Keratinocyte (primary cell): ENCODE measurements around the gene KRT4. TPM values are rescaled to one million over a fixed set of nuclear protein-coding genes. Genes with fewer than 3 reads are reported as not detected.

Experiments used
- DNase-seq: peaks from one replicate; pipeline ENCODE4 v3.0.0-alpha.2; 2011; ENCODE audit warnings: low read depth, missing footprints, low spot score
- FAIRE-seq: peaks from 2 replicates; lab custom pipeline; 2011; peaks lifted over from hg19 to GRCh38; lab: Jason Lieb, UNC
- H2AFZ ChIP-seq: 2 replicates; pipeline ENCODE4 v1.6.0; 2012; ENCODE audit warnings: low read length, control low read depth, inconsistent platforms; ENCODE audit not compliant: control insufficient read depth
- H3K27ac ChIP-seq: 2 replicates; pipeline ENCODE4 v1.5.1; 2011; ENCODE audit warnings: low read length; ENCODE audit not compliant: control insufficient read depth, insufficient read depth
- H3K27me3 ChIP-seq: 3 replicates; pipeline ENCODE4 v1.6.0; 2011; ENCODE audit warnings: low read length; ENCODE audit not compliant: control insufficient read depth, insufficient read depth; ENCODE audit errors: extremely low read depth
- H3K36me3 ChIP-seq, 2 experiments: 2 replicates in 1 of 2; 3 replicates in 1 of 2; pipeline ENCODE4 v1.5.1; 2011; ENCODE audit warnings: low read length in 2 of 2, mild to moderate bottlenecking in 1 of 2; ENCODE audit not compliant: control insufficient read depth in 2 of 2, insufficient read depth in 2 of 2; ENCODE audit errors: extremely low read depth in 1 of 2
- H3K4me1 ChIP-seq: 3 replicates; pipeline ENCODE4 v1.5.1; 2011; ENCODE audit warnings: low read length; ENCODE audit not compliant: control insufficient read depth, insufficient read depth; ENCODE audit errors: extremely low read depth
- H3K4me2 ChIP-seq: 3 replicates; pipeline ENCODE4 v1.6.0; 2011; ENCODE audit warnings: low read depth, low read length; ENCODE audit not compliant: control insufficient read depth, insufficient read depth; ENCODE audit errors: extremely low read depth
- H3K4me3 ChIP-seq, 3 experiments: fragments of 200-600 bp in 1 of 3; sonication (generic) in 1 of 3; 2 replicates in 2 of 3; 3 replicates in 1 of 3; pipeline ENCODE4 v1.5.1; 2011 to 2016; ENCODE audit warnings: low read length in 3 of 3, mild to moderate bottlenecking in 3 of 3, control low read depth in 2 of 3, inconsistent platforms in 1 of 3, low read depth in 1 of 3, mixed read lengths in 1 of 3, mixed run types in 1 of 3, moderate library complexity in 1 of 3; ENCODE audit not compliant: control insufficient read depth in 2 of 3, insufficient read depth in 2 of 3; ENCODE audit errors: extremely low read depth in 1 of 3
- H3K79me2 ChIP-seq: 2 replicates; pipeline ENCODE4 v1.6.0; 2012; ENCODE audit warnings: low read length; ENCODE audit not compliant: control insufficient read depth, insufficient read depth
- H3K9ac ChIP-seq: 3 replicates; pipeline ENCODE4 v1.6.0; 2011; ENCODE audit warnings: low read length; ENCODE audit not compliant: control insufficient read depth, insufficient read depth; ENCODE audit errors: extremely low read depth
- H3K9me1 ChIP-seq: 3 replicates; pipeline ENCODE4 v1.6.0; 2011; ENCODE audit warnings: low read length; ENCODE audit not compliant: control insufficient read depth, insufficient read depth; ENCODE audit errors: extremely low read depth
- H3K9me3 ChIP-seq: 2 replicates; pipeline ENCODE4 v1.5.1; 2012; ENCODE audit warnings: low read depth, low read length; ENCODE audit not compliant: control insufficient read depth
- H4K20me1 ChIP-seq: 3 replicates; pipeline ENCODE4 v1.6.0; 2011; ENCODE audit warnings: low read length; ENCODE audit not compliant: control insufficient read depth, insufficient read depth; ENCODE audit errors: extremely low read depth
- EZH2 ChIP-seq: IDR thresholded peaks from one replicate; pipeline ENCODE4 v1.6.1; 2012; ENCODE audit warnings: inconsistent platforms, mild to moderate bottlenecking, low read length, moderate library complexity
- dilution Hi-C: fragments of 300-500 bp; cut with MboI; formaldehyde crosslinking; loops from one replicate; pipeline ENCODE4 v1.7.0; 2020; ENCODE audit warnings: low sequenced_read_pairs; ENCODE audit not compliant: extremely low pct_ligation_motif_present
- polyA plus RNA-seq, 5 experiments: library from polyadenylated mRNA; depleted of rRNA in 3 of 5; stranded (reverse) in 3 of 5; stranded (forward) in 1 of 5; unstranded in 1 of 5; fragments of >200 nt; gene quantifications; 1 replicate in 1 of 5; 2 replicates in 3 of 5; 3 replicates in 1 of 5; pipeline versions ENCODE4 v1.2.1 to v1.2.3, GENCODE V29; 2011 to 2012; ENCODE audit warnings: missing spikeins in 2 of 5, low read depth in 1 of 5, low replicate concordance in 1 of 5
- TF ChIP-seq, protein P1 (sequence below), 3 experiments: IDR thresholded peaks in 1 of 3; conservative IDR thresholded peaks in 1 of 3; optimal IDR thresholded peaks in 1 of 3; 2 replicates in 2 of 3; 3 replicates in 1 of 3; pipeline versions ENCODE3 to v1.5.1; 2011; ENCODE audit warnings: low read length in 3 of 3, mild to moderate bottlenecking in 3 of 3, moderate library complexity in 2 of 3, control low read depth in 1 of 3, inconsistent platforms in 1 of 3; ENCODE audit not compliant: insufficient read depth in 2 of 3; ENCODE audit errors: extremely low read depth in 1 of 3

The KRT4 gene
- polyA plus RNA-seq, 1 donor (not counting 4 experiments of a cell fraction or from before 2014, with no cell fraction given), result 2.0 TPM

DNA sequence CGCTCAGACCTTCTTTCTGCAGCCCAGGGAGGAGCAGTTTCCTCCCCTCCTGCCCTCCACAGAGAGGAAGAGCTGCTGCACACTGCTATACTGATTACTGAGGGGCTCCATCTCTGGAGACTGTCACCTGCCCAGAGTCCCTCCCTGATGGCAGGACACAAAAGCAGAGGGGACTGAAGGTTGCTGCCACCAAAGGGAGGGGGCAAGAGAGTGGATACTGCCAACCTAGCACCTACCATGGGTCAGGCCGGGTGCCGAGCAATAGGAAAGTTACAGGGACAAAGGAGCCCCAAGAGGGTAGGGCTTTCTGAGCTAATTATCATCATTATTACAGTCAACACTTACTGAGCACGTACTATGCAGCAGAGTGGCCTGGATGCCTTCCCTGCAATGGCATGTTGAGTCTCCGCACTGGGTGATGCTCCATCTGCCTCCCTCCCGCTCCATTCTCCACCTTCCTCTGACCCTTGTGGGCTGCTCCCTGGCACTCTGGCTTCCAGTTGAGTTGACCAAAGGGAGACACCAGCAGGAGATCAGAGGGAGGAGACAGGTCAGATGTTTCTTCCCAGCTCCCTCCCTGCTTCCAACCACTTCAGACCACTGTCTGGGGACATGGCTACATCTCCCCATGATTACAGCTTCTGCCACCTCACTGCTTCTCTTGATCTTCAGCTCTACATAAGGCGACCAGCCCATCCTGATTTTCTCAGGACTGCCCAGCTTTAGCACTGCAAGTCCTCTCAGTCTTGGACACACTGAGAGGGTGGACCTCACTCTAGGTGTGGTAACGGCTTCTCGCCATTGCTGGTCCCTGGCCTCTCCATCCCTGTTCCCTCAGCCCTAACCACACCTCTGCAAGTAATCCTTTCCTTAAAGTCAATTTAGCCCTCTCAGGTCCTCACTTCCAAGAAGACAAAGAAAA lies 22.8 kb upstream of the KRT4 start:
- Histone ChIP-seq H3K27me3 (peaks cover 10% of the 10 kb centered on the region), H4K20me1 (no peaks in the 10 kb centered on the region), H3K36me3 (no peaks in the 10 kb centered on the region), H3K9me1 (no peaks in the 10 kb centered on the region), H3K27ac (no peak overlapping the region), H3K4me3 (no peak overlapping the region), H3K79me2 (no peaks in the 10 kb centered on the region), H3K9ac (no peak overlapping the region), H3K9me3 (no peaks in the 10 kb centered on the region), H2AFZ (no peak overlapping the region), H3K4me1 (peaks cover 17% of the 10 kb centered on the region), H3K4me2 (no peak overlapping the region)
- TF ChIP-seq, protein P1, sequence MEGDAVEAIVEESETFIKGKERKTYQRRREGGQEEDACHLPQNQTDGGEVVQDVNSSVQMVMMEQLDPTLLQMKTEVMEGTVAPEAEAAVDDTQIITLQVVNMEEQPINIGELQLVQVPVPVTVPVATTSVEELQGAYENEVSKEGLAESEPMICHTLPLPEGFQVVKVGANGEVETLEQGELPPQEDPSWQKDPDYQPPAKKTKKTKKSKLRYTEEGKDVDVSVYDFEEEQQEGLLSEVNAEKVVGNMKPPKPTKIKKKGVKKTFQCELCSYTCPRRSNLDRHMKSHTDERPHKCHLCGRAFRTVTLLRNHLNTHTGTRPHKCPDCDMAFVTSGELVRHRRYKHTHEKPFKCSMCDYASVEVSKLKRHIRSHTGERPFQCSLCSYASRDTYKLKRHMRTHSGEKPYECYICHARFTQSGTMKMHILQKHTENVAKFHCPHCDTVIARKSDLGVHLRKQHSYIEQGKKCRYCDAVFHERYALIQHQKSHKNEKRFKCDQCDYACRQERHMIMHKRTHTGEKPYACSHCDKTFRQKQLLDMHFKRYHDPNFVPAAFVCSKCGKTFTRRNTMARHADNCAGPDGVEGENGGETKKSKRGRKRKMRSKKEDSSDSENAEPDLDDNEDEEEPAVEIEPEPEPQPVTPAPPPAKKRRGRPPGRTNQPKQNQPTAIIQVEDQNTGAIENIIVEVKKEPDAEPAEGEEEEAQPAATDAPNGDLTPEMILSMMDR (optimal IDR thresholded peaks at IDR 0.05 in 1 of 3, IDR thresholded peaks at IDR 0.05 in 1 of 3, conservative IDR thresholded peaks at IDR 0.05 in 1 of 3; ENCODE audit: extremely low read depth in 1 of 3, insufficient read depth in 2 of 3, low read length in 3 of 3), result no peak
- no peak for TF ChIP-seq EZH2
- FAIRE-seq (no peak), DNase-seq (no peak)
- dilution Hi-C loops, result no loop called here

DNA sequence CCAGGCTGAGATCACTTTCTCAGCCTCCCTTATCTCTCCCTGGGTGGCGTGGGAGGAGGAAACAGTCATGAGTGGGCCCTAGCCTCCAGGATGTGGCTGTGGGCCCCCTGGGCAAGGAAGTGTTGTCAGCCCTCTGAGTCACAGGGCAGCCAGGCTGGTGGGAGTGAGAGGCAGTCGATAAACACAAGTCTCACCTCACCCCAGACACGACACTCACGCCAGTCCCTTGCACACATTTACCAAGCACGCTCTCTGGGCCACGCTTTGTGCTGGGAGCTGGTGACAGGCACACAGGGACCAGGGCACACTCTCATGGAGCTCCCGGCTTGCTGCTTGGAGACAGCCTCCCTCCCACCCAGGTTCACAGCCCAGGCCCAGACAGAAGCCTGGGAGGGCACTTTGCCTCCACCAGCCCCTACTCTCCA lies 22.1 kb upstream of the KRT4 start:
- Histone ChIP-seq H3K79me2 (no peaks in the 10 kb centered on the region), H3K27me3 (peaks cover 10% of the 10 kb centered on the region), H3K4me2 (no peak overlapping the region), H3K27ac (no peak overlapping the region), H3K9me3 (no peaks in the 10 kb centered on the region), H3K36me3 (no peaks in the 10 kb centered on the region), H3K4me1 (peaks cover 17% of the 10 kb centered on the region), H2AFZ (no peak overlapping the region), H4K20me1 (no peaks in the 10 kb centered on the region), H3K4me3 (no peak overlapping the region), H3K9ac (no peak overlapping the region), H3K9me1 (no peaks in the 10 kb centered on the region)
- TF ChIP-seq, protein P1 (optimal IDR thresholded peaks at IDR 0.05 in 1 of 3, IDR thresholded peaks at IDR 0.05 in 1 of 3, conservative IDR thresholded peaks at IDR 0.05 in 1 of 3; ENCODE audit: extremely low read depth in 1 of 3, insufficient read depth in 2 of 3, low read length in 3 of 3), result no peak
- no peak for TF ChIP-seq EZH2
- dilution Hi-C loops, result no loop called here
- FAIRE-seq (no peak), DNase-seq (no peak)
